Neural progenitor cell (in vitro differentiated cells): ENCODE data around the gene RAD51D. TPM values are rescaled to one million over a fixed set of nuclear protein-coding genes. Genes with fewer than 3 reads are reported as not detected.

Source experiments
- DNase-seq: peaks from one replicate; pipeline ENCODE4 v3.0.0-alpha.2; 2016; ENCODE audit warnings: low spot score
- H2AFZ ChIP-seq: fragments of 200-600 bp; sonication (generic); replicated peaks from 2 replicates; pipeline ENCODE4 v1.6.1; 2016; ENCODE audit warnings: antibody characterized with exemption
- H3F3A ChIP-seq: fragments of 200-600 bp; sonication (generic); 2 replicates; pipeline ENCODE4 v1.6.1; 2016; ENCODE audit warnings: antibody characterized with exemption, low read depth
- H3K27ac ChIP-seq: fragments of 200-600 bp; sonication (generic); 2 replicates; pipeline ENCODE4 v1.5.1; 2016; ENCODE audit warnings: mild to moderate bottlenecking
- H3K27me3 ChIP-seq: fragments of 200-600 bp; sonication (generic); 2 replicates; pipeline ENCODE4 v1.6.1; 2016; ENCODE audit warnings: mild to moderate bottlenecking, moderate library complexity
- H3K36me3 ChIP-seq: fragments of 200-600 bp; sonication (generic); 2 replicates; pipeline ENCODE4 v1.5.1; 2016
- H3K4me1 ChIP-seq: fragments of 200-600 bp; sonication (generic); 2 replicates; pipeline ENCODE4 v1.6.1; 2016; ENCODE audit warnings: mixed run types
- H3K4me2 ChIP-seq: fragments of 200-600 bp; sonication (generic); 2 replicates; pipeline ENCODE4 v1.6.1; 2016
- H3K4me3 ChIP-seq: fragments of 200-600 bp; sonication (generic); 2 replicates; pipeline ENCODE4 v1.5.1; 2016
- H3K79me2 ChIP-seq: fragments of 200-600 bp; sonication (generic); 2 replicates; pipeline ENCODE4 v1.6.1; 2016; ENCODE audit warnings: low read depth
- H3K9ac ChIP-seq: fragments of 200-600 bp; sonication (generic); 2 replicates; pipeline ENCODE4 v1.6.1; 2016
- H3K9me3 ChIP-seq: fragments of 200-600 bp; sonication (generic); 2 replicates; pipeline ENCODE4 v1.5.1; 2016; ENCODE audit warnings: low read depth
- H4K20me1 ChIP-seq: fragments of 200-600 bp; sonication (generic); 2 replicates; pipeline ENCODE4 v1.6.1; 2016; ENCODE audit warnings: low read depth
- H3K27ac Mint-ChIP-seq: 3 replicates; pipeline ENCODE4 v1.8.0; 2021; ENCODE audit warnings: mixed read lengths
- H3K27me3 Mint-ChIP-seq: 2 replicates; pipeline ENCODE4 v1.8.0; 2022; ENCODE audit warnings: low read depth, mild to moderate bottlenecking, inconsistent platforms, moderate library complexity, mixed read lengths; ENCODE audit not compliant: insufficient read depth
- H3K36me3 Mint-ChIP-seq: 3 replicates; pipeline ENCODE4 v1.8.0; 2021; ENCODE audit warnings: mixed read lengths
- H3K4me1 Mint-ChIP-seq: 3 replicates; pipeline ENCODE4 v1.8.0; 2021; ENCODE audit warnings: mixed read lengths
- H3K4me3 Mint-ChIP-seq: 3 replicates; pipeline ENCODE4 v1.8.0; 2021; ENCODE audit warnings: mild to moderate bottlenecking, moderate library complexity, mixed read lengths
- H3K9me3 Mint-ChIP-seq: 3 replicates; pipeline ENCODE4 v1.8.0; 2020; ENCODE audit warnings: mixed read lengths
- EZH2 ChIP-seq: fragments of 200-600 bp; sonication (generic); IDR thresholded peaks from 2 replicates; pipeline ENCODE4 v1.6.1; 2017; ENCODE audit warnings: antibody characterized with exemption, mild to moderate bottlenecking, moderate library complexity
- EZH2phosphoT487 ChIP-seq: fragments of 200-600 bp; sonication (generic); IDR thresholded peaks from 2 replicates; pipeline ENCODE4 v1.6.1; 2017; ENCODE audit warnings: antibody characterized with exemption
- total RNA-seq: library from RNA; depleted of rRNA; stranded (reverse); fragments of >200 nt; gene quantifications from 2 replicates; pipeline ENCODE4 v1.2.3, GENCODE V29; 2015; ENCODE audit warnings: low replicate concordance
- TF ChIP-seq, protein P1 (sequence below): fragments of 200-600 bp; sonication (generic); IDR thresholded peaks from 2 replicates; pipeline ENCODE4 v1.5.1; 2017; ENCODE audit warnings: antibody characterized with exemption, mild to moderate bottlenecking

Gene RAD51D
- total RNA-seq, 1 donor from 2014 or later, result 9.0 TPM

DNA sequence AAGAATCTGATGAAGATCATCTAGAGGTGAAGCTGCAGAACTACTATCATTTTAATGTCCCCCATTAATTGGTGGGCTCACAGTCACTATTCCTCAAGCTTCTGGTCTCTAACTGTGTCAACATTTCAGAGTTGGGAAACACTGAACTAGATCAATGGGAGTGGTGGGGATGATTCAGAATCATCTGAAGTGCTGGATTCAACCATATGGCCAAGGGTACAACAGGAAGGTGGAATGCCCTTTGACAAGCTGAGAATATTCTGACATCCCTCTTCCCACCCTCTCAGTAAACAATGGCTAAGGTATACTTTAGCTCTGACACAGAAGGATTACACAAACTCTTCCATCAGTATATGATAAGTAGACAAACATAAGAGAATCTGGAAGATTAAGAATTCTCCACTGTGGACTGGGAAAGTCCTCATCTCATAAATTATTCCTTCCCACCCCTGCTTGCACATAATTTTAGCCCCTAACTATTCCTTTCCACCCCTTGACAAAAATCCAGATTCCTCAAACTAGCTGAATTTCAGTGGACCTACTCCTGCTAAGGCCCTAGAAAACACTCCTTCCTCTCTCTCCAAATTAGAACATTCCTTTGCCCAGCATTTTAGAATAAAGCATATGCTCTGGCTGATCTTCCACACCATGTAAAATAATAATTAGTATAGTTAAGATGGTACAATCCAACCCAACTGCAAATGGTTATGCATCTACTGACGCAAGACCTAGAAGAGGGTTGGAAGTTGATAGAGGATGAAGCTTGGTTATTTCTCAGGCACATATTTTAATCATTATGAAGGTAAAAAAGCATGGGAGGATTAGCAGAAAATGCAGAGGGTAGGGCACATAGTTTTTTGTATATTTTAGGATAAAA is 39.9 kb downstream of the RAD51D start:
- Mint-ChIP-seq H3K4me1 (peaks cover 3% of the 10 kb centered on the region), H3K36me3 (no peaks in the 10 kb centered on the region), H3K4me3 (no peak overlapping the region), H3K27ac (no peak overlapping the region), H3K27me3 (no peaks in the 10 kb centered on the region), H3K9me3 (no peaks in the 10 kb centered on the region)
- Histone ChIP-seq H3K9me3 (no peaks in the 10 kb centered on the region), H3K36me3 (no peaks in the 10 kb centered on the region), H3K4me3 (no peak overlapping the region), H3K4me1 (peaks cover 13% of the 10 kb centered on the region), H4K20me1 (no peaks in the 10 kb centered on the region), H3K27me3 (no peaks in the 10 kb centered on the region), H3K79me2 (peaks cover 7% of the 10 kb centered on the region), H3K9ac (no peak overlapping the region), H3K27ac (no peak overlapping the region), H2AFZ (no peak overlapping the region), H3F3A (no peaks in the 10 kb centered on the region), H3K4me2 (no peak overlapping the region)
- no peak for DNase-seq
- TF ChIP-seq EZH2phosphoT487 (no peak), EZH2 (no peak)
- TF ChIP-seq, protein P1, sequence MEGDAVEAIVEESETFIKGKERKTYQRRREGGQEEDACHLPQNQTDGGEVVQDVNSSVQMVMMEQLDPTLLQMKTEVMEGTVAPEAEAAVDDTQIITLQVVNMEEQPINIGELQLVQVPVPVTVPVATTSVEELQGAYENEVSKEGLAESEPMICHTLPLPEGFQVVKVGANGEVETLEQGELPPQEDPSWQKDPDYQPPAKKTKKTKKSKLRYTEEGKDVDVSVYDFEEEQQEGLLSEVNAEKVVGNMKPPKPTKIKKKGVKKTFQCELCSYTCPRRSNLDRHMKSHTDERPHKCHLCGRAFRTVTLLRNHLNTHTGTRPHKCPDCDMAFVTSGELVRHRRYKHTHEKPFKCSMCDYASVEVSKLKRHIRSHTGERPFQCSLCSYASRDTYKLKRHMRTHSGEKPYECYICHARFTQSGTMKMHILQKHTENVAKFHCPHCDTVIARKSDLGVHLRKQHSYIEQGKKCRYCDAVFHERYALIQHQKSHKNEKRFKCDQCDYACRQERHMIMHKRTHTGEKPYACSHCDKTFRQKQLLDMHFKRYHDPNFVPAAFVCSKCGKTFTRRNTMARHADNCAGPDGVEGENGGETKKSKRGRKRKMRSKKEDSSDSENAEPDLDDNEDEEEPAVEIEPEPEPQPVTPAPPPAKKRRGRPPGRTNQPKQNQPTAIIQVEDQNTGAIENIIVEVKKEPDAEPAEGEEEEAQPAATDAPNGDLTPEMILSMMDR, result no peak

DNA sequence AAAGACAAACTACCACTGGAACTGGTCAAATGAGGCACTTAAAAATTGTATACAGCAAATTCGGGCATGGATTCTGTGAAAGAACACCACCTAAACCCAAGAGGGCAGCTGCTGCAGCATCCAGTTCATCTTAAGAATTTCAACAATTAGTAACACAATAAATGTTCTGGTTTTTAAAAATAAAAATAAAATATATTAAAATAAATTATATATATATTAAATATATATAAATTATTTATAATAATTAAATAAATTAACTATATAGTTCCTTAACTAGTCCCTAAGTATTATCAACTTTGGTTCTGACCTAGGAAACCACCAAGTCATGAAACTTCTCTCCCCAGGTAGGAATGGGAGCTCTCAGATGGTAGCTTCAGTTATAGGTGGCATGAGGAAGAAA is 42.8 kb downstream of the RAD51D start:
- Mint-ChIP-seq H3K27me3 (no peaks in the 10 kb centered on the region), H3K9me3 (no peaks in the 10 kb centered on the region), H3K27ac (no peak overlapping the region), H3K4me3 (no peak overlapping the region), H3K4me1 (peaks cover 10% of the 10 kb centered on the region), H3K36me3 (no peaks in the 10 kb centered on the region)
- DNase-seq, result no peak
- no peaks in the 10 kb centered on the region for H3K36me3 ChIP-seq
- H3K4me2 ChIP-seq, result no peak overlapping the region
- TF ChIP-seq, protein P1, result no peak
- no peak for TF ChIP-seq EZH2phosphoT487
- TF ChIP-seq EZH2, result no peak
- no peaks in the 10 kb centered on the region for H3F3A ChIP-seq
- H3K79me2 ChIP-seq, result peaks cover 7% of the 10 kb centered on the region
- H3K27ac ChIP-seq, result no peak overlapping the region
- no peak overlapping the region for H3K4me3 ChIP-seq
- peaks cover 5% of the 10 kb centered on the region for H3K4me1 ChIP-seq
- no peaks in the 10 kb centered on the region for H4K20me1 ChIP-seq
- no peak overlapping the region for H2AFZ ChIP-seq
- no peaks in the 10 kb centered on the region for H3K9me3 ChIP-seq
- no peak overlapping the region for H3K9ac ChIP-seq
- no peaks in the 10 kb centered on the region for H3K27me3 ChIP-seq

DNA sequence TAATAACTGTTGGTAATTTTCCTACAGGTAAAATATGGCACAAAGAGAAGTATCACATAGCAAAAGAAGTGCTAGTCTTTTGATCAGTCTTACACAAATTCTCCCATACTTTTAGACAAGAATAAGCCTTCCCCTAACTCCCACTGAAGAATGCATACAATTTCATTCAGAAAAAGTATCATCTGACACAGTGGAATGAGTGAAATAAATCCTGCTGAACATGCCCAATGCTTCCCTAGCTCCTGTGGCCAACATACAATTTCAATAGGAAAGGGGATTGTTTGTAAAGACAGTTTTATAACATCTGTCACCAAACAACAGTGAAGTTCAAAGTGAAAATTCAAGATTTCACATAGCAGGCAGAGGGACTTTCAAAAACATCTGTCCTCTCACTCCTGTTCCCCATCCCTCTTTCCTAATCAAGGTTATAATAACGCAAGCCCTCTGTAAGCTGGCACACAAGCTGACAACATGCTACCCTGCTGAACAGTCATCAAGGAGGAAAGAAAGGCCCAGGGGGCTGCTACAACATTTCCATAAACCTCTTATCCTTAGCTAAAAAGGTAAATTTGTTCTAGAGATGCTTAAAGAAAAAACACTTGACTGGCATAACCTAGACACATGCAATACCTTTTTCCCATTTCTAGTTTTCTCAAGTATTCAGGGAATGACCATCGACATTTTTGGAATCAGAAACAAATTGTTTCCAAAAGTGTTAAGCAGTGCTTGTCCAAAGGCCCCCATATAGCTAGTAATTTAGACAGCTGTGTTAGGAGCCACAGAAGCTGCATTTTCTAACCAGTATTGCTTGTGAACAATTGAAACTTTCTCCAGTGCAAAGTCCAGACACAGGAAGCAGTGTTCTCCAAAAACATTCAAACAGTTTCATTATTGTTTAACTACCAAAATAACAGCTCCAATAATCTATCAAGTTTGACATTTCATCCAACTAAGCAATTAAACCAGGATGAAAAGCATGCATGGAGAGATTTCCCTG is 44.7 kb downstream of the RAD51D start:
- Histone ChIP-seq H3K36me3 (no peaks in the 10 kb centered on the region), H3K9me3 (no peaks in the 10 kb centered on the region), H3K79me2 (no peaks in the 10 kb centered on the region), H3K9ac (no peak overlapping the region), H3K27ac (no peak overlapping the region), H3F3A (no peaks in the 10 kb centered on the region), H4K20me1 (no peaks in the 10 kb centered on the region), H3K4me1 (no peaks in the 10 kb centered on the region), H3K4me3 (no peak overlapping the region), H2AFZ (no peak overlapping the region), H3K4me2 (no peak overlapping the region), H3K27me3 (no peaks in the 10 kb centered on the region)
- Mint-ChIP-seq H3K4me1 (peaks cover 10% of the 10 kb centered on the region), H3K36me3 (no peaks in the 10 kb centered on the region), H3K4me3 (no peak overlapping the region), H3K27ac (no peak overlapping the region), H3K27me3 (no peaks in the 10 kb centered on the region), H3K9me3 (no peaks in the 10 kb centered on the region)
- no peak for TF ChIP-seq EZH2phosphoT487
- DNase-seq, result no peak
